GM12878 (cell line): ENCODE data around the gene CROCC.
"Not testable (repeated sequence)": the region's sequence is repeated elsewhere in the genome, so short reads cannot be mapped to it uniquely, and the experiment has no call there.

Experiments
- ATF3 ChIP-seq: IDR thresholded peaks from 2 replicates; pipeline ENCODE4 v1.6.1; 2011; ENCODE audit warnings: low read depth, mild to moderate bottlenecking, low read length, moderate library complexity, borderline replicate concordance; ENCODE audit errors: extremely low read depth
- BCL3 ChIP-seq: IDR thresholded peaks from 2 replicates; pipeline ENCODE4 v1.6.1; 2011; ENCODE audit warnings: borderline replicate concordance, low read depth, mild to moderate bottlenecking, moderate library complexity, low read length; ENCODE audit not compliant: insufficient read depth, poor library complexity, severe bottlenecking
- CBFB ChIP-seq: IDR thresholded peaks from 2 replicates; pipeline ENCODE4 v1.6.1; 2016; ENCODE audit warnings: antibody characterized with exemption, low read depth
- CHD4 ChIP-seq: fragments of 200-600 bp; sonication (generic); IDR thresholded peaks from 2 replicates; pipeline ENCODE4 v1.6.1; 2016; ENCODE audit warnings: mild to moderate bottlenecking
- PAX5 ChIP-seq: IDR thresholded peaks from 2 replicates; pipeline ENCODE4 v1.6.1; 2011; ENCODE audit warnings: low read depth, low read length, borderline replicate concordance
- TAF1 ChIP-seq: IDR thresholded peaks from 2 replicates; pipeline ENCODE4 v1.6.1; 2011; ENCODE audit warnings: mild to moderate bottlenecking, low read depth, low read length, borderline replicate concordance

- not testable (repeated sequence) for TF ChIP-seq ATF3, CHD4, PAX5, CBFB, TAF1, BCL3
These were observed 30.6 kb downstream of the CROCC start for GRCh38 chr1:16952376-16952775.
